Activated CD4-positive, alpha-beta T cell treated with anti-CD3 and anti-CD28 coated beads for 48 hours (primary cell): ENCODE data around the gene GP5.

Experiments
- DNase-seq: peaks from one replicate; pipeline ENCODE4 v3.0.0-alpha.2; 2020

Gene GP5

GRCh38 chr3:194374935-194375334, 24.1 kb downstream of the GP5 start:
- DNase-seq, result no peak

- DNase-seq, result no peak
Observed at GRCh38 chr3:194373899-194374298, 25.2 kb downstream of the GP5 start.

GRCh38 chr3:194373028-194373427, 26.0 kb downstream of the GP5 start:
- DNase-seq, result no peak

GRCh38 chr3:194370753-194371152, 28.3 kb downstream of the GP5 start:
- DNase-seq, result no peak

- no peak for DNase-seq
Observed at GRCh38 chr3:194369522-194370279, 29.4 kb downstream of the GP5 start, which contains the start of gene LRRC15. Gene LRRC15, minus strand, starts transcription at chr3:194369743. Its CDS starts 8,700 bp downstream, at chr3:194361043.

- DNase-seq, result no peak
Observed at GRCh38 chr3:194368918-194369317, 30.1 kb downstream of the GP5 start.

- no peak for DNase-seq
Observed at GRCh38 chr3:194367992-194368841, 30.8 kb downstream of the GP5 start.

- DNase-seq, result no peak
Observed at GRCh38 chr3:194365978-194366490, 33.0 kb downstream of the GP5 start.

- no peak for DNase-seq
Observed at GRCh38 chr3:194365526-194365925, 33.5 kb downstream of the GP5 start.

- DNase-seq, result no peak
Observed at GRCh38 chr3:194364652-194365434, 34.2 kb downstream of the GP5 start.

- DNase-seq, result no peak
Observed at GRCh38 chr3:194364314-194364651, 34.8 kb downstream of the GP5 start.

GRCh38 chr3:194360568-194360967, 38.5 kb downstream of the GP5 start:
- no peak for DNase-seq

- DNase-seq, result no peak
Observed at GRCh38 chr3:194357681-194358080, 41.4 kb downstream of the GP5 start.

GRCh38 chr3:194355379-194355778, 43.7 kb downstream of the GP5 start:
- no peak for DNase-seq

- DNase-seq, result no peak
Observed at GRCh38 chr3:194354315-194354714, 44.8 kb downstream of the GP5 start.

GRCh38 chr3:194352667-194353246, 46.3 kb downstream of the GP5 start:
- DNase-seq, result no peak

- DNase-seq, result no peak
Observed at GRCh38 chr3:194351952-194352536, 47.0 kb downstream of the GP5 start.

- DNase-seq, result no peak
Observed at GRCh38 chr3:194351080-194351672, 47.9 kb downstream of the GP5 start, which contains the start of gene CPN2. Gene CPN2, minus strand, starts transcription at chr3:194351328. Its CDS starts 8,626 bp downstream, at chr3:194342702.

GRCh38 chr3:194350726-194351071, 48.4 kb downstream of the GP5 start:
- no peak for DNase-seq

GRCh38 chr3:194348354-194348753, 50.7 kb downstream of the GP5 start:
- DNase-seq, result no peak

- no peak for DNase-seq
Observed at GRCh38 chr3:194346621-194347020, 52.4 kb downstream of the GP5 start.

- no peak for DNase-seq
Observed at GRCh38 chr3:194346035-194346434, 53.0 kb downstream of the GP5 start.
